Right lobe of liver (tissue), 6 donors: ENCODE results near the gene TGFB1. TPM values are rescaled to one million over a fixed set of nuclear protein-coding genes. Genes with fewer than 3 reads are reported as not detected.

Experiments used
- ATAC-seq, 4 donors: fragments of 200-7000 bp; cut with Tn5 transposase; one replicate each; pipeline ENCODE4 v1.9.1; 2020; ENCODE audit warnings: mild to moderate bottlenecking in 4 of 4, moderate library complexity in 4 of 4
- DNase-seq, 3 donors: peaks; one replicate each; pipeline ENCODE4 v3.0.0-alpha.2; 2020
- H3K27ac ChIP-seq, 3 donors: fragments of 200-600 bp; one replicate each; pipeline ENCODE4 v1.8.0; 2022
- H3K27me3 ChIP-seq, 2 donors: fragments of 200-600 bp; one replicate each; pipeline ENCODE4 v1.8.0; 2022
- H3K36me3 ChIP-seq, 4 donors: fragments of 200-600 bp; sonication (generic) in 1 of 4; one replicate each; pipeline versions ENCODE4 v1.5.1 to v1.8.0; 2017 to 2022; ENCODE audit warnings: control low read depth in 1 of 4
- H3K4me1 ChIP-seq, 4 donors: fragments of 200-600 bp; sonication (generic) in 1 of 4; one replicate each; pipeline versions ENCODE4 v1.5.1 to v1.8.0; 2017 to 2022; ENCODE audit warnings: control low read depth in 1 of 4
- H3K4me3 ChIP-seq, 3 donors: fragments of 200-600 bp; one replicate each; pipeline ENCODE4 v1.8.0; 2022
- H3K9me3 ChIP-seq, 4 donors: fragments of 200-600 bp; sonication (generic) in 1 of 4; one replicate each; pipeline versions ENCODE4 v1.5.1 to v1.8.0; 2017 to 2022; ENCODE audit warnings: control low read depth in 1 of 4
- CTCF ChIP-seq, 4 donors: fragments of 200-600 bp in 3 of 4; fragments of 450-650 bp in 1 of 4; IDR thresholded peaks; one replicate each; pipeline versions ENCODE4 v1.5.1 to v1.8.0; 2016 to 2022; ENCODE audit warnings: antibody characterized with exemption in 4 of 4, mild to moderate bottlenecking in 2 of 4
- POLR2A ChIP-seq: fragments of 450-650 bp; IDR thresholded peaks from one replicate; pipeline ENCODE4 v1.6.1; 2017; ENCODE audit warnings: antibody characterized with exemption, mild to moderate bottlenecking
- WGBS: methylation state at CpG from one replicate; pipeline ENCODE4 v1.1.6; 2018; ENCODE audit warnings: low coverage, low lambda C conversion rate; ENCODE audit not compliant: insufficient coverage; ENCODE audit errors: missing lambda C conversion rate; 5-methylcytosine and 5-hydroxymethylcytosine counted together
- intact Hi-C, 2 donors: fragments of 100-400 bp; cut with DNase I; formaldehyde crosslinking; loops; one replicate each; pipeline versions ENCODE4 v1.11.2 to v1.14.1; 2022
- total RNA-seq, 6 experiments: library from RNA; depleted of rRNA in 2 of 6; stranded (reverse); fragments of >200 nt in 2 of 6; fragmentation: NEBNext Ultra II Directional in 3 of 6; extraction: Animal tissue kit (Norgen Biotek cat#: 25700) in 3 of 6; gene quantifications; one replicate each; pipeline versions ENCODE4 v1.1.0 to v1.2.4, GENCODE V29; 2016 to 2023
- donor health status: DM: no; HTN: yes; CAD: no.
- donor health status: DM: no; HTN: no; CAD: no.
- donor health status: DM: no; HTN: no; CAD: no.
- donor health status: DM: no; HTN: yes; CAD: no.
- donor health status: DM: no; HTN: yes; CAD: no.

The TGFB1 gene
- total RNA-seq, 6 experiments from 2014 or later: 4.9 to 19.1 (median 8.5) TPM

GRCh38 chr19:41366089-41366488, 12.4 kb upstream of the TGFB1 start:
- WGBS: 100% methylated on average over 1 of the region's 1 CpG
- TF ChIP-seq POLR2A: no peak
- no peak for TF ChIP-seq CTCF (IDR thresholded peaks at IDR 0.05)
- Histone ChIP-seq H3K27me3 (no peaks in the 10 kb centered on the region), H3K4me3 (no peak overlapping the region), H3K9me3 (no peaks in the 10 kb centered on the region), H3K36me3 (no peaks in the 10 kb centered on the region), H3K4me1 (peaks cover 0 to 9% (median 0%) of the 10 kb centered on the region in 4 donors), H3K27ac (no peak overlapping the region)
- intact Hi-C loops: no loop called here
- ATAC-seq (no peak), DNase-seq (no peak)

DNA sequence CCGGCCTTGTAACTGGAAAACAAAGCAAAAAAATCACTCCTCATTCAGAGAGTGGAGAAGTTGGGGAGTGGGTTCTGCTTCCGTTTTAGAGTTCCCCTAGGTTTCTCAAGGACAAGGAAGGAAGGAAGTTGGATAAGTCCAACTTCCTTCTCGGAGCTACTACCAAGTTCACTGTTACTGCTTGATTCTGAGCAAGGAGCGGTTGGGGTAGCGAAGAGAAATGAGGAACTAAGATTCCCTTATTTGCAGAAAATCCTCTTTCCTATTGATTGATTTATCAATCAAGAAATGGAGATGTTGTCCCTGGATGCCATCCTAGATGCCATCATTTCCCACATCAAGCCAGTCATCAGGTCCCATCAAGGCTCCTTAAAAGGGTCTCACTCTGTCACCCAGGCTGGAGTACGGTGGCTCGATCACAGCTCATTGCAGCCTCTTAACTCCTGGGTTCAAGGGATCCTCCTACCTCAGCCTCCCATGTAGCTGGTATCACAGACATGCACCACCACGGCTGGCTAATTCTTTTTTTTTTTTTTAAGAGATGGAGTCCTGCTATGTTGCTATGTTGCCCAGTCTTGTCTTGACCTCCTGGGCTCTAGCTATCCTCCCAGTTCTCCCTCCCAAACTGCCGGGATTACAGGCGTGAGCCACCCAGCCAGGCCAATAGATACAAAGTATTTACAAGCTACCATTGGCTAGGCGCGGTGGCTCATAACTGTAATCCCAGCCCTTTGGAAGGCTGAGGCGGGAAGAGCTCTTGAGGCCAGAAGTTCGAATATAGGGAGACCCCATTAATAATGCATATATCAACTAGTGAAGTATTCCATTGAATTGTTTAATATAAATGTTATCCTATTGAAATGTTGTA, 11.0 kb upstream of the TGFB1 start:
- H3K4me3 ChIP-seq: peak overlapping the region; percentile 81 to 88 (median 81)
- WGBS: 50% methylated on average over 9 of the region's 14 CpGs
- peaks cover 0 to 9% (median 0%) of the 10 kb centered on the region in 4 donors for H3K4me1 ChIP-seq
- TF ChIP-seq POLR2A (no peak), CTCF (IDR thresholded peaks at IDR 0.05) (no peak)
- no peaks in the 10 kb centered on the region for H3K9me3 ChIP-seq
- H3K36me3 ChIP-seq: no peaks in the 10 kb centered on the region
- H3K27me3 ChIP-seq: no peaks in the 10 kb centered on the region
- ATAC-seq (peak in 2 of 4 donors; percentile 2 to 6), DNase-seq (no peak)
- intact Hi-C loops: no loop called here
- peak overlapping the region; percentile 91 to 98 (median 92) for H3K27ac ChIP-seq

DNA sequence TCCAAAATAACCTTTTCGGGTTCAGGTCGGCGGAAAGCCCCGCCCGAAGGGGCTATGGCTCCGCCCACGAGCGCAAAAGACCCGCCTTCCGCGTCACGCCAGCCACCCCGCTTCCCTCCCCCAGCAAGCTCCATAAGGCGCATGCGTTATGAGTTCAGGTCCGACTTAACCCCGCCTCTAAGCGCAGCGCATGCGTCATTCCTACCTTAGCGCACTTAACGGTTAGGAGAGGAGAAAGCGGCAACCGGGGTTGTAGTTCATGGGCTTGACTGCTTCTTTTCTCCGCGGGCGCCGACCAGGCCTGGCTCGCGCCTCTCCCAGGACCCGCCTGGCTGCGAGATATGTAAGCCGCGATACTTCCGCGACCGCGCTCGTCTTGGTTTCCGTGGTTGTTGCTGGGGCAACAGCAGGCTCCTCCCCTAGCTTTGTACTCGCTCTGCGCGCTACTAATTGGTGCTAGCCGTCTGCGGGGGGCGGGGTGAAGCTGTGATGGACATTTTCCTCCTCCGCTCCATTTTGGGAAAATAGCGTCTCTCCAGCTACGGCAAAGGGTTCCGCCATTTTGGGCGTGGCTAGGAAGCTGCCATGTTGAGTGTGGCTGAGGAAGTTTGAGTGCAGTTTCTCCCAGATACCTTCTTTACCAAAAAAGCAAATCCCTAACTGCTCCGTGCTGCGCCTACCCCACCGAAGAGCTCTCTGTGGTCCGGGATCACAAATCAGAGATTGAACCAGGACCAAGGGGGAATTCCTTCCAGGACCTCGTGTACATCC, 10.2 kb upstream of the TGFB1 start, which contains the start of gene B9D2:
TSS of gene B9D2 (minus strand) at position 397 of the 771 bp plus-strand sequence. CDS start 630 bp downstream, outside the sequence.
- WGBS: under 1% methylated on average over 27 of the region's 56 CpGs
- DNase-seq (peak; percentile 97 to 98 (median 98)), ATAC-seq (peak; percentile 93 to 97 (median 96))
- no peak for TF ChIP-seq CTCF (IDR thresholded peaks at IDR 0.05)
- no peak for TF ChIP-seq POLR2A
- Histone ChIP-seq H3K36me3 (no peaks in the 10 kb centered on the region), H3K27me3 (no peaks in the 10 kb centered on the region), H3K9me3 (no peaks in the 10 kb centered on the region), H3K27ac (peak within 1 kb of the TSS; percentile 91 to 98 (median 92)), H3K4me3 (peak within 1 kb of the TSS; percentile 81 to 88 (median 81)), H3K4me1 (peaks cover 0 to 9% (median 0%) of the 10 kb centered on the region in 4 donors)
- intact Hi-C loops: no loop called here

DNA sequence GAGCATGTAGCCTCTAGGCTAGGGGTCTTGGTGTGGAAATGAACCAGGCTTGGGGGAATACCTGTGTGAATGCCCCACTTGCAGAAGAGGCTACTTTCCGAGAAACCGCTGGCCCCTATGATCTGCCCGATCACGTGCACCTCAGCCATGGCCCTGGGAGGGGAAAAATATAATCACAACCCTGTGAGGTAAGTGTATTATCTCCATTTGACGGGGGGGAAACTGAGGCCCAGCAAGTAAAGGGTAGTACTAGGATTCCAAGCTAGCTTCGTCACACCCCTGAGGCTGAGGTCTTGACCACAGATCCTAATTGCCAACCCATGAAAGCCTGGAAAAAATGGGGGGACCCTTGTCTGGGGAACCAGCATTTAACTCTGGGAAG, 9.6 kb upstream of the TGFB1 start:
- 35% methylated on average over 6 of the region's 6 CpGs for WGBS
- peak overlapping the region; percentile 81 to 88 (median 81) for H3K4me3 ChIP-seq
- intact Hi-C loops: no loop called here
- peak overlapping the region; percentile 91 to 98 (median 92) for H3K27ac ChIP-seq
- no peaks in the 10 kb centered on the region for H3K9me3 ChIP-seq
- H3K27me3 ChIP-seq: no peaks in the 10 kb centered on the region
- TF ChIP-seq CTCF (IDR thresholded peaks at IDR 0.05) (no peak), POLR2A (no peak)
- H3K36me3 ChIP-seq: no peaks in the 10 kb centered on the region
- DNase-seq (no peak), ATAC-seq (no peak)
- peaks cover 0 to 9% (median 0%) of the 10 kb centered on the region in 4 donors for H3K4me1 ChIP-seq
